HUES48 (cell line): ENCODE data around the gene MICU1.

Experiments
- H3K27ac ChIP-seq: one replicate; pipeline ENCODE4 v1.7.0; 2013; ENCODE audit warnings: low read depth, low read length, inconsistent platforms
- H3K27me3 ChIP-seq: 2 replicates; pipeline ENCODE4 v1.6.1; 2013; ENCODE audit warnings: mild to moderate bottlenecking, low read length; ENCODE audit not compliant: control insufficient read depth, insufficient read depth
- H3K36me3 ChIP-seq: 2 replicates; pipeline ENCODE4 v1.6.1; 2013; ENCODE audit warnings: low read length; ENCODE audit not compliant: control insufficient read depth, insufficient read depth
- H3K4me1 ChIP-seq: 2 replicates; pipeline ENCODE4 v1.6.1; 2013; ENCODE audit warnings: mild to moderate bottlenecking, low read length; ENCODE audit not compliant: control insufficient read depth, insufficient read depth
- H3K4me3 ChIP-seq: 2 replicates; pipeline ENCODE4 v1.5.1; 2013; ENCODE audit warnings: mild to moderate bottlenecking, low read depth, low read length
- H3K9ac ChIP-seq: 2 replicates; pipeline ENCODE4 v1.6.1; 2013; ENCODE audit warnings: mild to moderate bottlenecking, low read depth, low read length, moderate library complexity
- H3K9me3 ChIP-seq: 2 replicates; pipeline ENCODE4 v1.6.1; 2013; ENCODE audit warnings: low read length; ENCODE audit not compliant: control insufficient read depth, insufficient read depth

Gene MICU1

DNA sequence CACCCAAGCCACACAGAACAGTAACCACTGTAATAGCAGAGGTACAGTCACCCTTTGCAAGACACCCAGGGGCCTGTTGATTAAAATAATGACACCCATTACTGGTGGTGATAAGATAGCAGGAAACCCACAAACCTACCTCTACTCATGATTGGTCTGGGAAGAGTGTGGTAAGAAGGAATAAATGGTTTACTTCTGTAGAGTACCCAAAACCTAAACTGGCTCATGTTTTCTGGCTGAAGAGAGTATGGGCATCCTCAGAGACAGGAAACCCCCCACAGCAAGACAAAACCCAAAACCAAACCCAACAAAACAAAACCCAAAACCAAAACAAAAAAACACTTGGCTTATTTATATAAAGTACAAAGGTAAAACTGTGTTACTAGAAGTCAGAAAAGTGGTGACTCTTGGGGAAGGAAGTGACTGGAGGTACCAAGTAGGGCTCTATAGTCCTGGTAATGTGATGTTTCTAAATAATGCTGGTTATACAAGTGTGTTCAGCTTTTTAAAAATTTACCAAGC, 255.6 kb downstream of the MICU1 start:
- Histone ChIP-seq H3K36me3 (peaks cover 9% of the 10 kb centered on the region), H3K4me1 (no peaks in the 10 kb centered on the region), H3K27me3 (no peaks in the 10 kb centered on the region), H3K27ac (no peak overlapping the region), H3K9ac (no peak overlapping the region), H3K4me3 (no peak overlapping the region), H3K9me3 (no peaks in the 10 kb centered on the region)

DNA sequence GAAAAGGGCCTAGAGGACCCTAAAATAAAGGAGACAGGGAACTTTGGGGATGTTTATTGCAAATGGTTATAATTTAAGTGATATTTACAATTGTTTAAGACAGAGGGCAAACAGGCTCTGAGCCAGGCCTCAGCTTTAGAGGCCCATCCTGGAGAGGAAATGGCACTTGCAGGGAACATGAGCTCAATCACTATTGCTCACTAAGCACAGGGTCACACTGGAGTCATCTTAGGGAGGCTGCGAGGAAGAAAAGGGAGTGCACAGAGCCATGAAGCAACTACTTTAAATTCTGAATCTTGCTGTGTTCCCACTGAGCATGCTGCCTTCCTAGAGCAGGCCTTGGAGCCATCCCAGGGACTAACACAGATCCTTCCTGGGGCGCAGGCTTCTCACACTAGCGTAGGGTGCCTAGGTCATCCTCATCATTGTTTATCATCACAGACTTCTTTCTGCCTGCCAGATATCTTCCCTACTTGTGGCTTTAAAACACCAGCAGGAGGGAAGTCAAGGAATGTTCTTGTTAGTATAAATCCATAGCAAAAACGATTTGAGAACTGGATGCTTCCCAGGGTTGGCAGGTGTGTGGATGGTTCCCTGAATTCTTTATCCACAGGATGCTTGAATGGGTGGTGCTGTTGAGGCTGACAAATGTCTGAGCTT, 258.4 kb downstream of the MICU1 start:
- no peak overlapping the region for H3K4me3 ChIP-seq
- no peaks in the 10 kb centered on the region for H3K9me3 ChIP-seq
- peaks cover 11% of the 10 kb centered on the region for H3K36me3 ChIP-seq
- no peak overlapping the region for H3K27ac ChIP-seq
- H3K27me3 ChIP-seq: no peaks in the 10 kb centered on the region
- no peaks in the 10 kb centered on the region for H3K4me1 ChIP-seq
- H3K9ac ChIP-seq: no peak overlapping the region

DNA sequence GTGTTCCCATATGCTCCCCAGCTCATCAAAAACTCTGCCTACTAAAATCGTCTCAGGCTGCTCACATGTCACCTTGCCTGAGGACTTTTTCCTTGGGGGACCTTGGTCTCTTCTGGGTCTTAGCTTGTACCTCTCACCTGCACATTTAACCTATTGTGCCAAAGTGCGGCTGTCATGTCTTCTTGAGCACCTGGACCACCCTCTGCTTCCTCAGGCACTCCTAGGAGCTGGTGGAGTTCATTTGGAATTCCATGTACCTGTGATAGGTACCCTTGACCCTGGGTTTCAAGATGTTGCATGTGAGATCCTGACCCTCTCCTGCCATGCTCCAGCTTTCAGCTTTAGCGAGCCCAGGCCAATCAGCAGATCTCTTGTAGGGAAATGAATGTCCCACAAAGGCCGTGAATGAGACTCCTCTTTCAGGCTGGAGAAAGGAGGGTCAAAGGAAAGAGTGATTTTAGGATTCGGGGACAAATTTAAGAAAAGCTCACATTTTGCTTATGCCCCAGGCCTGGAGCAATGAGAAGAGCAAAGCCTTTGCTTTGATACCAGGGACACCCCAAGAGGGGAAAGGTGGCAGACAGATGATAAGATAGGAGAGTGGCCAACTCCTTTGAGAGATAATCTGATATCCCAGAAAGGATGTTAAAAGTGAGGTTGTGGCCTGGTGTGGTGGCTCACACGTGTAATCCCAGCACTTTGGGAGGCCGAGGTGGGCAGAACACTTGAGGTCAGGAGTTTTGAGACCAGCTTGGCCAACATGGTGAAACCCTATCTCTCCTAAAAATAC, 260.6 kb downstream of the MICU1 start:
- no peaks in the 10 kb centered on the region for H3K4me1 ChIP-seq
- peaks cover 11% of the 10 kb centered on the region for H3K36me3 ChIP-seq
- H3K27me3 ChIP-seq: no peaks in the 10 kb centered on the region
- H3K9ac ChIP-seq: no peak overlapping the region
- no peak overlapping the region for H3K27ac ChIP-seq
- no peaks in the 10 kb centered on the region for H3K9me3 ChIP-seq
- no peak overlapping the region for H3K4me3 ChIP-seq

DNA sequence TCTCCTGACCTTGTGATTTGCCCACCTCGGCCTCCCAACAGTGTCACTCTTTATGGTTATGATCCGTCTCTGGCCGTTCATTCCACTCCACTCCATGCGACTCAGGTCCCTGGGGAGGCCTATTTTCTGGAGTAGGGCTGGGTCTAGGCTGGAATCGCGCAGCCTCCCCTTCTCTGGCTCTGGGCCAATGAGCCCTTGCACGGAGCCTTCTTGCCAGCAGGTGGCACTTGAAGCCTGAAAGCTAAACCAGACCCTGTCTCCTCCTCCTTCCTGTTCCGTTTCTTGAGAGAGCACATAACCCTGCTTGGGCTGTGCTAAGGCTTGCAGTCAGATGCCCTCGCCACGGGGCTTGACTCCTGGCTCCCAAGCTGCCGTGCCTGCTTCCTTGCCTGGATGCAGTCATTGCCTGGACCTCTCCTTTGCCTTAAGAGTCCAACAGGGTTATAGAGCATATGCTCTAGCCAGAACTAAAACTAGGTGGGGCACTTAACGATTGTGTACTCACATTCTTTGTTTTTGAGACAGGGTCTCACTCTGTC, 261.6 kb downstream of the MICU1 start:
- no peak overlapping the region for H3K9ac ChIP-seq

DNA sequence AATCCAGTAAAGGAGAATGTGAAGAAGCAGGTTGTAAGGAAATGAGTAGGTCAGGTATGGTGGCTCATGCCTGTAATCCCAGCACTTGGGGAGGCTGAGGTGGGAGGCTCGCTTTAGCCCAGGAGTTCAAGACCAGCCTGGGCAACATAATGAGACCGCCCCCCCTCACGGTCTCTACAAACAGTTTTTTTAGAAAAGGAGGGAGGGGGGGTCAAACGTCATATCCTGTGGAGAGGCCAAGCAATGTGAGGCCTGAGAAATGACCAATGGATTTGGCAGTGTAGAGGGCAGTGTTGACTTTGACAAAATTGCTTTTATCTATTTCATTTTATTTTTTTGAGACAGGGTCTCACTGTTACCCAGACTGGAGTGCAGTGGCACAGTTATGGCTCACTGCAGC, 268.9 kb downstream of the MICU1 start:
- Histone ChIP-seq H3K27ac (no peak overlapping the region), H3K27me3 (no peaks in the 10 kb centered on the region), H3K4me3 (no peak overlapping the region), H3K4me1 (peaks cover 17% of the 10 kb centered on the region), H3K9ac (no peak overlapping the region), H3K9me3 (no peaks in the 10 kb centered on the region), H3K36me3 (no peaks in the 10 kb centered on the region)

More for the DNA sequence above, 261.6 kb downstream of the MICU1 start:
- H3K27me3 ChIP-seq: no peaks in the 10 kb centered on the region
- no peak overlapping the region for H3K4me3 ChIP-seq
- H3K27ac ChIP-seq: no peak overlapping the region
- peaks cover 11% of the 10 kb centered on the region for H3K36me3 ChIP-seq
- no peaks in the 10 kb centered on the region for H3K9me3 ChIP-seq
- no peaks in the 10 kb centered on the region for H3K4me1 ChIP-seq

DNA sequence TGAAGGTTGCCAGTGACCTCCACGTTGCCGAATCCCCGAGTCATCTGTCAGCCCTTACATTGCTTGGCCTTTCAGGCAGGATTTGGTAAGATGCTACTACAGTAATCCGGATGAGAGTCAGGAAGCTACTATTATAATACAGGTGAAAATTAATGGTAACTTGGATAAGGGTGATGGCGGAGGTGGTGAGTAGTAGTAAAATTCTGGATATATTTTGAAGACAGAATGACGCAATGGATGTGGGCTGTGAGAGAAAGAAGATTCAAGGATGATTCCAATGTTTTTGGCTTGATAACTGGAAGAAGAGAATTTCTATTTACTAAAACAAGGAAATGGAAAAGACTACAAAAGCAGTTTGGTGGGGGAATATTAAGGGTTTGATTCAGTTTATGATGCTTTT, 269.8 kb downstream of the MICU1 start:
- no peaks in the 10 kb centered on the region for H3K27me3 ChIP-seq
- no peak overlapping the region for H3K4me3 ChIP-seq
- no peak overlapping the region for H3K27ac ChIP-seq

DNA sequence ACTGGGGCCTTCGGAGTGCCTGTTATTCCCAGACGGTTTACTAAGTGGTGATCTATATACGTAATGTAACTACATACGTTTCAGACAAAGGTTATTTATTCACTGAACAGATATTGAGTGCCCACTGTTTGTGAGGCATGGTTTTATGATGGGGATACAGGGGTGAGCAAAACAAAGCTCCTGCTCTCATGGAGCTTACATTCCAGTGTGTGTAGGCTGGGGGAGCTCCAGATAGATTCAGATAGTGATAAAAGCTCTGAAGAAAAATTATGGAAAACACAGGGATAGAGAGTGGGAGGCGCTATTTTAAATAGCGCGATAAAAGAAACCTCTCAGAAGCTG, 270.7 kb downstream of the MICU1 start:
- Histone ChIP-seq H3K9ac (peak overlapping the region; percentile 22; the same call in 1 of the 2 replicates), H3K4me1 (peaks cover 19% of the 10 kb centered on the region), H3K27me3 (no peaks in the 10 kb centered on the region), H3K36me3 (peaks cover 7% of the 10 kb centered on the region; the same call in 1 of the 2 replicates), H3K9me3 (no peaks in the 10 kb centered on the region), H3K4me3 (peak overlapping the region; percentile 98), H3K27ac (peak overlapping the region; percentile 100)

More for the DNA sequence above, 269.8 kb downstream of the MICU1 start:
- no peaks in the 10 kb centered on the region for H3K9me3 ChIP-seq
- H3K36me3 ChIP-seq: no peaks in the 10 kb centered on the region
- H3K4me1 ChIP-seq: peaks cover 19% of the 10 kb centered on the region
- no peak overlapping the region for H3K9ac ChIP-seq

DNA sequence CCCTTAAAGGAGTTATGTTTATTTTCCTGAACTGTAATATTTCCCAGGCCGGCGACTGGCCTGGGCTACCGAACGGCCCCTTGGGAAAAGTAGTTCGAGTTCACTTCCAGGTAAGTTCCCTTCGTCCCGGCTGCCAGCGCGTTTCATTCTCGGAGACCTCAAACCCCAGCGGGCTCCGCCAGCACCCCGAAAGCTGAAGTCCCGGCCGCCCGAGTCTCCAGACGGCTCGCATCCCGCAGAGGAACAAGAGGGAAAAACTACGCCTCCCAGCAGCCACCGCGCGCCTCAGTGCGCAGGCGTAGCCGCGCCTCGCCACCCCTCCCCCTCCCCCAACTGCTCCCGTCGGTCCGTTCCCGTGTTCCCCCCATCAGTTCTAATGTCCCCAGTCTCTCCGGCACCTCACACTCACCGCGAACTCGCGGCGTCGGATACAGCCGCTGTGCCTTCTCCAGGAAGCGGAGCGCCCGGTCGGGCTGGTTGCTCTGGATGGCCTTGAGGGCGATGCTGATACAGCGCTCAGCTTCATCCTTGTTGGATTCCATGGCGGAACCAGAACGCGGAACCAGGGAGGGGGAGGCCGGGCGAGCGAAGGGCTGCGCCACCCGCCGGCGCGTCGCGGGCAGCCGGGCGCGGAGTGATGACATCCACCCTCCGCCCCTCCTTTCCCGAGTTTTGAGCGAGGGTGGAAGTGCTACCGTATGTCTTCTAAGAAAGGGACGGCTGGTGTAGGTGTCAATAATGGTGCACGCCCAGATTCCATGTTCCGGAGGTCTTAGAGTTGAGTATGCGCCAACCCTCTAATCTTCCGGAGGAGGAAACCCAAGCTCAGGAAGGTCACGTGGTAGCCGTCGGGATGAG, 271.3 kb downstream of the MICU1 start, which contains the start of gene DNAJB12:
Gene DNAJB12 (minus strand): TSS at position 564 of the 858 bp plus-strand sequence. CDS start 22 bp downstream, at position 542.
- Histone ChIP-seq H3K4me1 (peaks cover 19% of the 10 kb centered on the region), H3K27me3 (no peaks in the 10 kb centered on the region), H3K4me3 (peak within 1 kb of the TSS; percentile 98)

DNA sequence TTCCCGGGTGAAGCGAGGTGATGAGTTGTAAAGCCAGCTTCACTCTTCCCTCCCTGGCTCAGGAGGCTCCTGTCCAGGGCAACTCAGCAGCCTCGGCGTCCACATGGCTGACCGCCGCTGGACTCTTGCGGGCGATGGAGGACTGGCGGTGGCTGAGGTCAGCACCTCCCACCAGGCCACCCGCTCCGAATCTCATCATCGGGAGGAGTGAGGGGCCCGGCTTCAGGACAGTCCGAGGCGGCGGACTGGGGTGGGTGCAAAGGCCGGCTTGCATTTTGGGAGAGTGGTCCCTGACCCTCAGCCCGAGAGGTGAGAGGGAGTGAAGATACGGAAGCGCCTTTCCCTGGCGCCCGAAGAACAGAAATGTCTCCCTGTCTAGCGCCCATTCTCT, 271.9 kb downstream of the MICU1 start:
- H3K4me1 ChIP-seq: peaks cover 19% of the 10 kb centered on the region
- H3K36me3 ChIP-seq: peaks cover 7% of the 10 kb centered on the region; the same call in 1 of the 2 replicates
- peak overlapping the region; percentile 100 for H3K27ac ChIP-seq
- peak overlapping the region; percentile 99 for H3K9ac ChIP-seq
- peak overlapping the region; percentile 98 for H3K4me3 ChIP-seq
- H3K9me3 ChIP-seq: no peaks in the 10 kb centered on the region
- H3K27me3 ChIP-seq: no peaks in the 10 kb centered on the region

More for the DNA sequence above, 271.3 kb downstream of the MICU1 start, which contains the start of gene DNAJB12:
- Histone ChIP-seq H3K9ac (peak within 1 kb of the TSS; percentile 99), H3K9me3 (no peaks in the 10 kb centered on the region), H3K27ac (peak within 1 kb of the TSS; percentile 100), H3K36me3 (peaks cover 7% of the 10 kb centered on the region; the same call in 1 of the 2 replicates)
